Parietal lobe (tissue), 2 donors: ENCODE measurements around the gene SEMA4A. TPM values are rescaled to one million over a fixed set of nuclear protein-coding genes. Genes with fewer than 3 reads are reported as not detected.

Experiments
- small RNA-seq: library from RNA; depleted of rRNA; stranded (forward); fragments of <200 nt; gene quantifications from one replicate; pipeline ENCODE3, GENCODE V24; 2014; ENCODE audit warnings: low replicate concordance
- total RNA-seq: library from RNA; depleted of rRNA; stranded (reverse); fragments of >200 nt; gene quantifications from one replicate; pipeline ENCODE4 v1.2.3, GENCODE V29; 2014

Gene SEMA4A
- 34.4 TPM for total RNA-seq

DNA sequence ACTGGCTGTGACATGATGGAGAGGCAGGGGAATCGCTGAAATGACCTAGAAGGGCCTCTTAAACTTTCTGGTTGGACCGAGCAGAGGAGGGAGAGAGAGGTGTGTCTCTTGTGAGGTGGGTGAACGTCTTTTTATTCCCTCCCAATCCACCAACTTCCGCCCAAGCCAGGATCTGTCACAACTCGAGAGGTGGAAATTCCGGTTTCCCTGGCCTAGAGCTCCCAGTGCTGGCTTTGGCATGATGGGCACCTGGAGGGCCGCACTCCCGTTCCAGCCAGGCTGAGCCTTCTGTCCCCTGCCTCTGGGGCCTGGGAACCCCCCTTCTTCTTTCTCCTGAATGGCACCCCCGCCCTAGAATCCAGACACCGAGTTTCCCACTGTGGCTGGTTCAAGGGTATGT is at the start of gene SEMA4A:
SEMA4A (plus strand) TSS at position 224 of the 400 bp plus-strand sequence. CDS start 994 bp downstream, outside the sequence.

GRCh38 chr1:156114101-156114918 is 39.1 kb upstream of the SEMA4A start, which contains the start of gene LMNA:
TSS of gene LMNA (plus strand) at chr1:156114711. CDS start at chr1:156114919, 208 bp downstream.

DNA sequence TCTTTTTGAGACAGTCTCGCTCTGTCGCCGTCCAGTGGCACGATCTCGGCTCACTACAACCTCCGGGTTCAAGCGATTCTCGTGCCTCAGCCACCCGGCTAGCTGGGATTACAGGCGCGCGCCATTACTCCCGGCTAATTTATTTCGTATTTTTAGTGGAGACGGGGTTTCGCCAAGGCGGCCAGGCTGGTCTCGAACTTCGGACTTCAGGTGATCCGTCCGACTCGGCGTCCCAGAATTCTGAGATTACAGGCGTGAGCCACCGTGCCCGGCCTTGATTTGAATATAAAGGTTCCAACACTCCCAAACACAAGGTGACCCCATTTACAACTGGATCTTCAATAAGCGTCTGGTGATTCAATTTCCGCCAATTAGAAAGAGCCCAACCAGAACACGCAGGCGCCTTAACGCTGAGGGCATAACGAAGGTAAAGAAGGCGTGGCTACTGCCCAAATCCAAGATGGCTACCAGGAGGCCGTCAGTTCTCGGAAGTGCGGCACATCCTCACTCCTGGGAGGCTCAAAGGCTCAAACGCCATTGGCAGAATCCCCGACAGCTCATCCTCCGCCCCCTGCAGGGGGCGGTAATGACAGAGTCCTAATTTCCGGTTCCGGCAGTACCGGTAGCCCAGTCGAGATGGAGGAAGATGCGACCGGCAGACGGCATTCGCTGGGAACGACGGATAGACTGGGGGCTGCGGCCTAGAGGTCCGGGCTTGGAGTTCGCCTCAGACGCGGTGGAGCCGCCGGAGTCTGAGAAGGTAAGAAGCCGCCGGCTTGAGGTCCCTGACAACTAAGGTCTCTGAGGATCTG is 40.3 kb downstream of the SEMA4A start, which contains the start of gene SLC25A44:
SLC25A44 (plus strand) TSS at position 617 of the 812 bp plus-strand sequence. CDS start 5,744 bp downstream, outside the sequence.

DNA sequence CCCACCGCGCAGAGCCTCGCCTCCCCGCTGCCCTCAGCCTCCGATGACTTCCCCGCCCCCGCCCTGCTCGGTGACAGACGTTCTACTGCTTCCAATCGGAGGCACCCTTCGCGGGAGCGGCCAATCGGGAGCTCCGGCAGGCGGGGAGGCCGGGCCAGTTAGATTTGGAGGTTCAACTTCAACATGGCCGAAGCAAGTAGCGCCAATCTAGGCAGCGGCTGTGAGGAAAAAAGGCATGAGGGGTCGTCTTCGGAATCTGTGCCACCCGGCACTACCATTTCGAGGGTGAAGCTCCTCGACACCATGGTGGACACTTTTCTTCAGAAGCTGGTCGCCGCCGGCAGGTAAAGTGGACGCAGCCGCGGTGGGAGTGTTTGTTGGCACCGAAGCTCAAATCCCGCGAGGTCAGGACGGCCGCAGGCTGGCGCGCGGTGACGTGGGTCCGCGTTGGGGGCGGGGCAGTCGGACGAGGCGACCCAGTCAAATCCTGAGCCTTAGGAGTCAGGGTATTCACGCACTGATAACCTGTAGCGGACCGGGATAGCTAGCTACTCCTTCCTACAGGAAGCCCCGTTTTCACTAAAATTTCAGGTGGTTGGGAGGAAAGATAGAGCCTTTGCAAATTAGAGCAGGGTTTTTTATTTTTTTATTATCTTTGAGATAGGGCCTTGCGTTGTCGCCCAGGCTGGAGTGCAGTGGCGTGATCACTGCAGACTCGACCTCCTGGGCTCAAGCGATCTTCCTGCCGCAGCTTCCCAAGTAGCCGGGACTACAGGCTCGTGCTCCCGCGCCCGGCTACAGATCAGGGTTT is 59.7 kb downstream of the SEMA4A start, which contains the start of gene PMF1:
PMF1 (plus strand) TSS at position 175 of the 811 bp plus-strand sequence; CDS start at position 184, 9 bp downstream.

Small RNA genes within 50 kb of the gene (small RNA-seq; reads per million reads assigned to genes)
- not detected for gene RF00568

Other genes starting within 250 kb of the SEMA4A start
- gene RIT1, start 242.2 kb upstream of the SEMA4A start, total RNA-seq = 33.8 TPM
- gene KHDC4, start 219.2 kb upstream of the SEMA4A start, total RNA-seq = 61.7 TPM
- gene RXFP4, start 211.9 kb upstream of the SEMA4A start, total RNA-seq = not detected
- 185 TPM for gene ARHGEF2, start 175.0 kb upstream of the SEMA4A start, total RNA-seq
- gene SSR2, start 132.6 kb upstream of the SEMA4A start, total RNA-seq = 185 TPM
- 36.0 TPM for gene UBQLN4, start 99.8 kb upstream of the SEMA4A start, total RNA-seq
- 33.2 TPM for gene LAMTOR2, start 98.8 kb upstream of the SEMA4A start, total RNA-seq
- not detected for gene RAB25, start 92.4 kb upstream of the SEMA4A start, total RNA-seq
- gene MEX3A, start 71.1 kb upstream of the SEMA4A start, total RNA-seq = 69.5 TPM
- 30.4 TPM for gene LMNA, start 38.9 kb upstream of the SEMA4A start, total RNA-seq
- gene SLC25A44, start 40.5 kb downstream of the SEMA4A start, total RNA-seq = 18.5 TPM
- 34.1 TPM for gene PMF1, start 59.4 kb downstream of the SEMA4A start, total RNA-seq
- gene BGLAP, start 88.6 kb downstream of the SEMA4A start, total RNA-seq = 1.9 TPM
- 6.6 TPM for gene PAQR6, start 94.5 kb downstream of the SEMA4A start, total RNA-seq
- 50.1 TPM for gene SMG5, start 129.2 kb downstream of the SEMA4A start, total RNA-seq
- 2.2 TPM for gene TMEM79, start 130.7 kb downstream of the SEMA4A start, total RNA-seq
- 14.1 TPM for gene GLMP, start 142.1 kb downstream of the SEMA4A start, total RNA-seq
- 1.3 TPM for gene VHLL, start 145.7 kb downstream of the SEMA4A start, total RNA-seq
- 302 TPM for gene CCT3, start 184.7 kb downstream of the SEMA4A start, total RNA-seq
- gene TSACC, start 184.9 kb downstream of the SEMA4A start, total RNA-seq = not detected
- gene RHBG, start 215.6 kb downstream of the SEMA4A start, total RNA-seq = not detected